GM18517 (cell line): Measurements from ENCODE around the gene KIFC3.
"Not testable (repeated sequence)": the region's sequence is repeated elsewhere in the genome, so short reads cannot be mapped to it uniquely, and the experiment has no call there.

Experiments
- ATAC-seq: cut with Tn5 transposase; IDR thresholded peaks from one replicate; pipeline ENCODE4 v1.9.1; 2021; ENCODE audit warnings: mild to moderate bottlenecking, moderate library complexity; ENCODE audit not compliant: unreplicated experiment

KIFC3 gene

GRCh38 chr16:57744642-57744903, 57.7 kb downstream of the KIFC3 start:
- no peak for ATAC-seq

- ATAC-seq, result no peak
These were observed 58.2 kb downstream of the KIFC3 start for GRCh38 chr16:57743886-57744641.

- no peak for ATAC-seq
These were observed 58.8 kb downstream of the KIFC3 start for GRCh38 chr16:57743458-57743857.

- no peak for ATAC-seq
These were observed 59.7 kb downstream of the KIFC3 start for GRCh38 chr16:57742543-57742942.

GRCh38 chr16:57741660-57742191, 60.6 kb downstream of the KIFC3 start:
- ATAC-seq, result no peak

GRCh38 chr16:57740423-57741071, 61.7 kb downstream of the KIFC3 start:
- no peak for ATAC-seq

- no peak for ATAC-seq
These were observed 62.4 kb downstream of the KIFC3 start for GRCh38 chr16:57739756-57740422.

GRCh38 chr16:57738844-57739243, 63.4 kb downstream of the KIFC3 start:
- ATAC-seq, result no peak

GRCh38 chr16:57736419-57737351, 65.6 kb downstream of the KIFC3 start:
- ATAC-seq, result no peak

- ATAC-seq, result peak; percentile 16
These were observed 66.4 kb downstream of the KIFC3 start, which contains the start of gene KATNB1 for GRCh38 chr16:57735755-57736418. KATNB1 (plus strand) TSS chr16:57735770; CDS start chr16:57737244, 1,474 bp downstream.

GRCh38 chr16:57734925-57735754, 67.2 kb downstream of the KIFC3 start:
- peak; percentile 91 for ATAC-seq

- no peak for ATAC-seq
These were observed 67.9 kb downstream of the KIFC3 start for GRCh38 chr16:57734308-57734924.

GRCh38 chr16:57732714-57733113, 69.6 kb downstream of the KIFC3 start:
- ATAC-seq, result no peak

GRCh38 chr16:57732037-57732436, 70.3 kb downstream of the KIFC3 start:
- ATAC-seq, result no peak

GRCh38 chr16:57730771-57731730, 71.2 kb downstream of the KIFC3 start:
- ATAC-seq, result no peak

- not testable (repeated sequence) for ATAC-seq
These were observed 72.4 kb downstream of the KIFC3 start for GRCh38 chr16:57729852-57730251.

- ATAC-seq, result no peak
These were observed 73.2 kb downstream of the KIFC3 start for GRCh38 chr16:57729182-57729484.
